ENCODE data around the gene CDK14.

GRCh38 chr7:91142743-91143142 is 546.6 kb downstream of the CDK14 start:
- TF ChIP-seq, protein P1, sequence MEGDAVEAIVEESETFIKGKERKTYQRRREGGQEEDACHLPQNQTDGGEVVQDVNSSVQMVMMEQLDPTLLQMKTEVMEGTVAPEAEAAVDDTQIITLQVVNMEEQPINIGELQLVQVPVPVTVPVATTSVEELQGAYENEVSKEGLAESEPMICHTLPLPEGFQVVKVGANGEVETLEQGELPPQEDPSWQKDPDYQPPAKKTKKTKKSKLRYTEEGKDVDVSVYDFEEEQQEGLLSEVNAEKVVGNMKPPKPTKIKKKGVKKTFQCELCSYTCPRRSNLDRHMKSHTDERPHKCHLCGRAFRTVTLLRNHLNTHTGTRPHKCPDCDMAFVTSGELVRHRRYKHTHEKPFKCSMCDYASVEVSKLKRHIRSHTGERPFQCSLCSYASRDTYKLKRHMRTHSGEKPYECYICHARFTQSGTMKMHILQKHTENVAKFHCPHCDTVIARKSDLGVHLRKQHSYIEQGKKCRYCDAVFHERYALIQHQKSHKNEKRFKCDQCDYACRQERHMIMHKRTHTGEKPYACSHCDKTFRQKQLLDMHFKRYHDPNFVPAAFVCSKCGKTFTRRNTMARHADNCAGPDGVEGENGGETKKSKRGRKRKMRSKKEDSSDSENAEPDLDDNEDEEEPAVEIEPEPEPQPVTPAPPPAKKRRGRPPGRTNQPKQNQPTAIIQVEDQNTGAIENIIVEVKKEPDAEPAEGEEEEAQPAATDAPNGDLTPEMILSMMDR (IDR thresholded peaks at IDR 0.05; ENCODE audit: extremely low read depth in 1 of 2, insufficient read depth in 1 of 2, low read depth in 1 of 2, low read length in 2 of 2), result no peak
- TF ChIP-seq JUN (IDR thresholded peaks at IDR 0.05; ENCODE audit: borderline replicate concordance, insufficient read depth, insufficient read length, low read depth) (no peak), MAX (IDR thresholded peaks at IDR 0.05; ENCODE audit: insufficient read depth, insufficient read length) (no peak), POLR2AphosphoS5 (IDR thresholded peaks at IDR 0.05; ENCODE audit: insufficient read depth, low read depth, low read length) (no peak)
